Right ventricle myocardium superior (tissue), 1 donor: ENCODE results near the gene PKHD1. TPM values are rescaled to one million over a fixed set of nuclear protein-coding genes. Genes with fewer than 3 reads are reported as not detected.

Experiments
- ATAC-seq: fragments of 200-7000 bp; cut with Tn5 transposase; one replicate; pipeline ENCODE4 v1.9.1; 2020; ENCODE audit warnings: mild to moderate bottlenecking; ENCODE audit not compliant: poor library complexity
- DNase-seq: peaks from one replicate; pipeline ENCODE4 v3.0.0-alpha.2; 2020
- intact Hi-C: fragments of 100-400 bp; cut with DNase I; formaldehyde crosslinking; loops from one replicate; pipeline ENCODE4 v1.11.2; 2022
- total RNA-seq: library from RNA; stranded (reverse); fragmentation: NEBNext Ultra II Directional; extraction: Animal tissue kit (Norgen Biotek cat#: 25700); gene quantifications from one replicate; pipeline ENCODE4 v1.2.1, GENCODE V29; 2021
- donor health status: DM: no; HTN: yes; CAD: no; lungs with severe emphysema.

PKHD1 gene
- total RNA-seq, 1 donor from 2014 or later = not detected

- no peak for DNase-seq
- intact Hi-C loops = no loop called here
- ATAC-seq = no peak
These were observed 382.4 kb downstream of the PKHD1 start for GRCh38 chr6:51704932-51705540.

- intact Hi-C loops = no loop called here
- DNase-seq (no peak), ATAC-seq (no peak)
These were observed 384.6 kb downstream of the PKHD1 start for GRCh38 chr6:51702851-51703250.

GRCh38 chr6:51684603-51685002 is 402.8 kb downstream of the PKHD1 start:
- no peak for DNase-seq
- ATAC-seq = peak; percentile 78
- intact Hi-C loops = no loop called here

DNA sequence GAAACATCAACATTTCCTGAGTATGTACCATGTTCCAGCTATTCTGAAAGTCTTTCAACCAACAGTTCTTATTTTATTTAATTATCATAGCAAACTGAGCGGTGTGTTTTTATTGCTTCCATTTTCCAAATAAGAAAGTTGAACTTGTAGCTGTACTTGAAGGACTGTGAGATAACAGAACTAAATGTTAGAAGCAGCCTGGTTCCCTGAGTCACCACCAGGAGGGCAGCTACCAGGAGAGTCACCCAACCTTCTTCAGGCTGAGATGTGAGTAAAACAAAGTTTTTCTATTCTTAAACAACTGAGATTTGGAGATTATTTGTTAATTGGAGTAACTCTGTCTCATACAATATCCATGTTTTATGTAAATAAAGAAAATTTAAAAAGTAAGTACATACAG is 403.4 kb downstream of the PKHD1 start:
- DNase-seq = no peak
- ATAC-seq = no peak
- intact Hi-C loops = no loop called here

- no peak for DNase-seq
- intact Hi-C loops = no loop called here
- peak; percentile 96 for ATAC-seq
These were observed 408.4 kb downstream of the PKHD1 start for GRCh38 chr6:51678905-51679620.

DNA sequence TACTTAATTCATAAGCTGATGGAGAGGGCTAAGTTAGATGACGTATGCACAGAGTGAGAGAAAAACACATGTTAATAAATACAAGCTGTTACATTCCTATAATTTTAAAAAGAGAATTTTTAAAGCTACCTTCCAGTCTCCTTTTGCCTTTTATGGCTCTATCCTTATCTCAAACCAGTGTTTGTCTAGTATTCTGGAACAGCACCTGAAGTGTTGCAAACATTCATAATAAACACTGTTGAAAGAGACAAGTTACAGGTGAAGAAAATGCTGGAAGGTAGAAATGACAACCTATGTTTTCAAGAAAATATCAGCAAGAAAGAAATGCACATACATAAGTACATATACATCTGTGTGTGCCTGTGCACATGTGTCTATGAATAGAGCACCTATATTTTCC is 409.1 kb downstream of the PKHD1 start:
- intact Hi-C loops = no loop called here
- ATAC-seq (no peak), DNase-seq (no peak)

GRCh38 chr6:51675922-51676275 is 411.5 kb downstream of the PKHD1 start:
- DNase-seq = no peak
- ATAC-seq = no peak
- intact Hi-C loops = no loop called here

- ATAC-seq (peak; percentile 11), DNase-seq (no peak)
- intact Hi-C loops = no loop called here
These were observed 412.1 kb downstream of the PKHD1 start for GRCh38 chr6:51675020-51675921.

GRCh38 chr6:51663525-51663924 is 423.9 kb downstream of the PKHD1 start:
- DNase-seq (no peak), ATAC-seq (no peak)
- intact Hi-C loops = no loop called here

GRCh38 chr6:51660767-51661166 is 426.6 kb downstream of the PKHD1 start:
- intact Hi-C loops = no loop called here
- ATAC-seq (no peak), DNase-seq (no peak)

DNA sequence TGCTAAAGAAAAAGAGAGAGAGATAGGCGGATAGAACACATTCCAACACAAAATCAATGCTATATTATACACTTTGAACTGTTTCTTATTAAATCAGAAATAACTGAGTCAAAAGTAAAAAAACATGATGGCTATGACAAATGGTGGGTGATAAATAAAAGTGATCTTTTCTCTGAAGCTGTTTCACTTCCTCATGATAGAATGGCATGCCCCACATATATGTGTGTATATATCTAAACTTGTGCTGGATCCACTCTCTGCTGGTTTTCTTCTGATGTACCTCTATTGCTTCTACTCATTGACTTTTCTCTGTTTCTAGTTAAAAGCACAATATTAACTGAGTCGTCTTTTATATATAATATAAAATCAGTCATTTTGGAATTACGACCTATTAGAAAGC is 429.9 kb downstream of the PKHD1 start:
- ATAC-seq (no peak), DNase-seq (no peak)
- intact Hi-C loops = no loop called here

GRCh38 chr6:51655517-51655916 is 431.9 kb downstream of the PKHD1 start:
- ATAC-seq (no peak), DNase-seq (no peak)
- intact Hi-C loops = no loop called here

GRCh38 chr6:51654647-51655046 is 432.8 kb downstream of the PKHD1 start:
- DNase-seq (no peak), ATAC-seq (no peak)
- intact Hi-C loops = no loop called here

DNA sequence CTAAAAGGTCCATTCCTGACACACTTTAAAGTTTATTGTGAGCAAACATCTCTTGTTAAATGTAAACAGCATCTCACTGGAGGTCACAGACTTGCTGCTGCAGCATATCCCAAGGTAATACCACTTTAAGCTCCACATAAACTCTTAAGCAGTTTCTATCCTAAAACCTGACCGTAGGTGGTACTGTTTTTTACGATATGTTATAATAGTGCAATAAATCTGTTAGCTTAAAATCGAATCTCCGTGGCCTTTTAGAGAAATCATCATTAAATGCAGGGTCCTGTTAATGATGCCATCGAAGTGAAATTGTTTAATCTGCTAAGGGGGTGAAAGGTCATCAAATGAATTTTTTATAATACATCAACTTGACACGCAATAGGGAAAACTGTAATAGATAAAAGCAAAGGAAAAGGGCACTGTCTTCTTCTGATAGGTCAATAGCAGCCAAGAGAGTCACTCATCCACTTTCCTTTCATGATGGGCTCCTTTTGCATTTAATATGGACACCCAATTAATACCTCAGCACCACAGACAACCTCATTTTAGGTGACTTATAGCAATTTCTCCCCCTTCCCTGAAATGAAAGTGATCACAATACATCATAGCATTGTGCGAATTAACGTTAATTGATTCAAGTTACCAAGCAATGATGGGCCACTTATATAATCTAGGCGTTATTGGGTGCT is 436.1 kb downstream of the PKHD1 start:
- intact Hi-C loops = no loop called here
- ATAC-seq (no peak), DNase-seq (no peak)

DNA sequence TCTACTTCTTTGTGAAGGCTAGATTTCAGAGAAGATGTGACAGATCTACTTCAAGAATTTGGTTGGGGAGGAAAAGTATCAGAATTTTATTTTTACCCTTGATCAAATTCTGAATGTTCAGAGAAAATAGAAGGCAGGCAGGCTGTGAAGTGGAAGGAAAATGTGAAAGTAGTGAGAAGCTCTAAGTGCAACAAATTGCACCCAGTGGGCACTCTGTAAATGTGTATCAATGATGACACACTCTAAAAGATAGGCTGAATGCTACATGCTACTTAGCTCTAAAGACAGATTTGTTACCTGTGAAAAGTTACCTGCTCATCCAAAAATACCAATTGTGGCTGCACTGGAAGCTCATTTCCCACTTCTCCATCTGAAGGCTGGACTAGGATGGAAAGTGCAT is 438.6 kb downstream of the PKHD1 start:
- intact Hi-C loops = no loop called here
- ATAC-seq (no peak), DNase-seq (no peak)

- intact Hi-C loops = no loop called here
- ATAC-seq (no peak), DNase-seq (no peak)
These were observed 439.2 kb downstream of the PKHD1 start for GRCh38 chr6:51648236-51648635.

DNA sequence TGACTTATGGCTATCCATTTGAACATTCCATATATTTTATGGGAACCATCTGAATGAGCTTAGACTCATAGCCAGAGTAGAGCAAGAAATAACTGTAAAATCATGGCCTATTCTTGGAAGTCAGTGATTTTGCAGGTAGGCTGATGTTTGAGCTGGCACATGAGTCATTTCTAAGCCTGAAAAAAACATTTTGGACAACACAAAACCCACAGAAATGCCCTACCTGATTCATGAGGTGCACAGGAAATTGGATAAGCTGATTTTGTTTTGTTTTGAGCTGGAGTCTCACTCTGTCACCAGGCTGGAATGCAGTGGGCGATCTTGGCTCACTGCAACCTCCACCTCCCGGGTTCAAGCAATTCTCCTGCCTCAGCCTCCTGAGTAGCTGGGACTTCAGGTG is 443.0 kb downstream of the PKHD1 start:
- intact Hi-C loops = no loop called here
- ATAC-seq = no peak
- no peak for DNase-seq

DNA sequence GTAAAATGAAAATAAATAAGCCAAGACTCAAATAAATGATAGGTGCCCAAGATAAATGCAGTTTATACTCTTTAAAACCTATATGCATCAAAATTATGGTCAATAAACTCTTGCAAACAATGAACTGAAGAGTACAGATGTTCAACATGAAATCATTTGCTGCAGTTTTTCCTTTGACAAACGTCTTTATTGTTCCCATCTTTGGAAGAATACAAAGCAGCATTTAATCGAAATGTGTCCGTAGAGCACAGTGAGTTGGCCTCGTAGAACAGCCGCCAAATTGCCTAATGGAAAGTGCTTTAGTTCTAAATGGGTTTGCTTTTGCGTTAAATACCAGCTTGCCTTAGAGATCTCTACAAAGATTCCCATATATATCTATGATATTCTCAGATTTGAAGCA is 447.4 kb downstream of the PKHD1 start:
- ATAC-seq (no peak), DNase-seq (no peak)
- intact Hi-C loops = no loop called here

DNA sequence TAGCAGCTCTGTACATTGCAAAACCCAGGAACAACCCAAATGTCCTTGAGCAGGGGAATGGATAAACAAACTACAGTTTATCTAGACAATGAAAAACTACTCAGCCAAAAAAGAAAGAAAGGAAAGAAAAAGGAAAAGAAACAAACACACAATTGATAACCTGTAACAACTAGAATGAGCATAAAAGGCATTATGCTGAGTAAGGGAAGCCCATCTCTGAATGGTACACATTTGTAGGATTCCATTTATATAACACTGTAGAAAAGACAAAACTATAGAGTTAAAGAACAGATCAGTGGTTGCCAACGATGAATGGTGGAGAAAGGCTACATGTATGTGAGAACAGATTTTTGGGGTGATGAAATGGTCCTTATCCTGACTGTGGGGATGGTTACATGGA is 454.0 kb downstream of the PKHD1 start:
- no peak for DNase-seq
- ATAC-seq = no peak
- intact Hi-C loops = no loop called here
